ENCODE data around the gene GDF2.

Gene GDF2

DNA sequence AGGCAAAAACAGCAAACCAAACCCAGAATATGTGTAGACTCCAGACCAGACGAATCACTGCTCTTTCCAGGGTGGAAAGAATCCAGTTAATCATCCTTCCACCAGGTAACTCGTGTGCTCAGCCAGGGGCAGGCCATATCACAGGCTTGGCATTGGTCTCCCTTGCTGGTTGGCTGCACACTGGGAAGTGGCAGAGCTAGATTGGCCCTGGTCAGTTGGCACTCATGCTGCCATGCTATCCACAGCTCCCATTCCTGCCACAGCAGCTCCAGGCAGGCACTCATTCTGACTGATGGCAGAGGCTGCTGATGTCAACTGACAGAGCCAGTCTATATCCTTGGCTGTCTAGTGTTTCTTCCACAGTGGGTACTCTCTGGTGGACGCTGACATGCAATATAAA is 31.9 kb upstream of the GDF2 start:
- H3K27ac ChIP-seq = no peak overlapping the region
- no peak for DNase-seq (ENCODE audit: low read depth, low spot score)

DNA sequence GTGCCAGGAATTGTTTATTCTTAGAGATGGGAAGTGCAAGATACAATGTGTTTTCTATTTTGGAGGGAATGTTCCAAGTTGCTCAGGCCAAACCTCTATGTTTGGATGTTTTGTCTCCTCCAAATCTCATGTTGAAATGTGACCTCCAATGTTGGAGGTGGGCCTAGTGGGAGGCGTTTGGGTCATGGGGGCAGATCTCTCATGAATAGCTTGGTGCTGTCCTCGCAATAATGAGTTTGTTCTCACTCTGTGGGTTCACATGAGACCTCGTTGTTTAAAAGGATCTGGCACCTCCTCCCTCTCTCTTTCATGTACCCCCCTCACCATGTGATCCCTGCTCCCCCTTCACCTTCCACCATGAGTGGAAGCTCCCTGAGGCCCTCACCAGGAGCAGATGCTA is 30.6 kb upstream of the GDF2 start:
- no peak overlapping the region for H3K27ac ChIP-seq
- DNase-seq (ENCODE audit: low read depth, low spot score) = no peak

DNA sequence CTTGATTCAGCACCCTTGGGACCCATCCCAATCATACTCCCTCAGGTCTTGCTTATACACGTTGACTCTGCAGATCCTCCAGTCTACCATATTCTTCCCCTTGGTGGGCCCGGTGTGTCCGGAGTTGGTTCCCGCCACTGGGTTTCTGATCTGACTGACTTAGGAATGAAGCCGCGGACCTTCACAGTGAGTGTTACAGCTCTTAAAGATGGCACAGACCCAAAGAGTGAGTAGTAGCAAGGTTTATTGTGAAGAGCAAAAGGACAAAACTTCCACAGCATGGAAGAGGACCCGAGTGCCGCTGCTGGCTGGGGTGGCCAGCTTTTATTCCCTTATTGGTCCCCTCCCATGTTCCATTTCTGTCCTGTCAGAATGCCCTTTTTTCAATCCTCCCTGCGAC is 28.2 kb upstream of the GDF2 start:
- no peak overlapping the region for H3K27ac ChIP-seq
- DNase-seq (ENCODE audit: low read depth, low spot score) = no peak

DNA sequence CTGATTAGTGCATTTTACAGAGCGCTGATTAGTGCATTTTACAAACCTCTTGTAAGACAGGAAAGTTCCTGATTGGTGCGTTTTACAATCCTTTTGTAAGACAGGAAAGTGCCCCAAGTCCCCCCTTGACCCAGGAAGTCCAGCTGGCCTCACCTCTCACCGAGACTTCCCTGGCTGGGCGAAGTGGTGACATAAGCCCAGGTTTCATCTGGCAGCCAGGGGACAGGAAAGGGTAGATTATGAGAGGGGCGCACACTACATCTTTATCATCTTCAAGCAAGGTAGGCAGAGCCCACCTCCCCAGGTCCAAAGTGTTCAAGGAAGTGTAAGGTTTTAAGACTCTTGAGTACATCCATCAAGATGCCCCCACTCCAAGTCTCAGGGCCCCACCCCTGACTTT is 27.8 kb upstream of the GDF2 start:
- no peak overlapping the region for H3K27ac ChIP-seq
- DNase-seq (ENCODE audit: low read depth, low spot score) = no peak

DNA sequence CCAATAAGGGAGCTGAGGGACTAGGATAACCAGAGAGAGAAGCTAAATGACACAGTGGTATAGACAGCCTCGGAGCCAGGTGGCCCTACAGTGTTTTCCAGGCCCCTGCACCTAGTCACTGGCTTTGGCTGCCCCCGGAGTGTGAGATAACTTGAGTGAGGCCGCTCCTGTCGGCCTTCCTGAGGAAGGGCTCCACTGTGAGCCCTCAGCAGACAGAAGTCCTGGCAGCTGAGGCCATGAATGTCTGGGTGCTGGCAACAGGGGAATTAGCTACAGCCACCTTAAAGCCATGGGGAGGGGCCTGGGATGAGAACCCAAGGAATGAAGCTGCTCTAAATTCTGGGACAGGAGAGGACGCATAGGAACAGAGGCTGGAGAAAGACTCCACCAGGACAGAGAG is 26.8 kb upstream of the GDF2 start:
- no peak for DNase-seq (ENCODE audit: low read depth, low spot score)
- no peak overlapping the region for H3K27ac ChIP-seq

DNA sequence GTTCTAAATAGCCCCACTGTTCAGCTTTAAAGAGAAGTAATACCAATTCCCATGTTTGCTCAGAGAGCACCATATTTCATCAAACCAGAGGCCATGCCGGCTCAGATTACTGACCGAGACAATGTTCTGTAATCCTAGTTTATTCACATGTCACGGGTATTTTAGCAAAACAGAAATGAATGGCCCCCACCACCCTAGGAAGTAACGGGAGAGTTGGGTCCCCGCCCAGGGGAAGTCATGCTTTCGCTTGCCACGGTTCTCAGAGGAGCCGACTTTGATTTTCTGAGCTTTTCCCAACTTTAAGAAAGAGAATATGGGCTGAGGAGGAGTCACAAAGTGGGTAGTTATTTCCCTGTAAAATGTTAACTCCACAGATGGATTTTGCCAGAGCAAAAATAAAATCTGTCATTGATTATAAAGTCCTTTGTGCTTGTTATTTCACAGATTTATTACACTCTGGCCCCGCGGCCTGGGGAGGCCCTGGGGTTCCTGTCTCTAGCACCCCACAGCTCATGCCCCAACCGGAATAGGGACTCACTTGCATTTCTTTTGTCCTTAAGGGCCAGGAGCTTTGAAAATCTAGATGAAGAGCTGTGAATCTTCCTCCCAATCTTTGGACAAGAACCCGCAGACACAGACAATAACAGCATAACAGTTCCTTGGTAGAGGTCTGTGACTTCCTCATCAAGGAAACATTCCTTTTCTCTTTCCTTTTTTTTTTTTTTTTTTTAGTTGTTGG is 25.9 kb upstream of the GDF2 start:
- no peak for DNase-seq (ENCODE audit: low read depth, low spot score)
- H3K27ac ChIP-seq = no peak overlapping the region

DNA sequence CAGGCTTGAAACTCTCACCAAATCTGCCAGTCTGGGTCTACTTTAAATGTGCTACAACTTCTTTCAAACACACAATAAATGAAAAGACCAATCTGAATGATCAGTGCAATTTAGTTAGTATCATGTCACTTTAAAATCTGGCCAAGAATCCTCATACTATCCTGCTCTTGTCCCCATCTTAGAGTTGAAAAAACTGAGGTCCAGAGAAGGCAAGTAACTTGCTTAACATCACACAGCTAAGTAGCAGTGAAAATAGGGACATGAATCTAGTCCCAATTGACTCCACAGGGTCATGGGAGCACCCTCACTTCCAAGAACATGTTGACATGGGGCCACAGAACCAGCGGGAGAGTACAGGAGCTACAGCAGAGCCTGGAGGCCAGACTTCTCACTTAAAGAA is 25.3 kb upstream of the GDF2 start:
- no peak overlapping the region for H3K27ac ChIP-seq
- no peak for DNase-seq (ENCODE audit: low read depth, low spot score)

DNA sequence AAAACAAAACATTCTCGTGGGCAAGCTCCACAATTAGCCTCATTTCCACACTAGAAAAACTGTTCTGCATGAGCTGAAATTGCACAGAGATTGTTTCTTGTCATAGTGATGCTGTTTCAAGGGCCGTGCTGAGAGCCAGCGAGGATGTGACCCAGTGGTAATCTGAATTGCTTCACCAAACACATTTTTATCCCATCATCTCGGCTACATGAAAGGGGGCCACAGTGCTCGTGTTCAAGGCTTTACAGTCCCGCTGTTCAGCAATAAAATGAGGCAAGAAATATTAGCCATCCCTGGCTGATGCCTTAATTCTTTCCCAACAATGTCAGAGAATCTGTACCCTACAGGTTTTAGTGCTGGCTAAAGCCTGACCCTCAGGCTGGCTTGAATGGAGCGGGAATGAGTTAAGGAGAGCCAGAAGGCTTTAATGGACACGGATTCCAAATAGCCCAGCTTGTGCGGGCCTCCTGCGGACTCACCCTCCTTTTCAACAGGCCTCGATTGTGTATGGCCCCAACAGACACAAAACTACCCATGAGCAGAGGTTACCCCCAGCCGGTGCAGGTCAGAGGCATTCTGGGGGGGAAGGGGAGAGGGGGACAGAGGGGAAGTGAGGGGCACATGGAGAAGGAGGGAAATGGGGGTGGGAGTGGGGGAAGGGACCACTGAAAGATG is 24.3 kb upstream of the GDF2 start:
- no peak for DNase-seq (ENCODE audit: low read depth, low spot score)
- H3K27ac ChIP-seq = no peak overlapping the region

DNA sequence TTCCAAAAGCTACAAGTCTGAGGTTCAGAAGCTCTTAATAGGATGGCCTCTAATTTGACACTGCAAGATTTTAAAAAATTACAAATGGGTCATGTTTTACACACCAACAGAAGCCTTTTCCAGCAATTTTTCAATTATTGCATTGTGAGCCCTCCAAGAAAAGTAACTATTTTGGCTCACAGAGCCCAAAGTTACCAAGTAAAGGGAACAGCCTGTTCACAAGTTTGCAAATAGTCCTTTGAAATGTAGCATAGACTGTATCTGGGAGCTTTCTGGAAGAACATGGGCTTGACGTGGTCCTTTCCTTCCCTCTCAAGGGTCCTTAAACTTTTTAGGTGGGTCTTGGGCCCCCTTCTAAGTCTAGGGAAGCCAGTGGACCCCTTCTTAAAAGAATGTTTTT is 23.5 kb upstream of the GDF2 start:
- no peak for DNase-seq (ENCODE audit: low read depth, low spot score)
- H3K27ac ChIP-seq = no peak overlapping the region

DNA sequence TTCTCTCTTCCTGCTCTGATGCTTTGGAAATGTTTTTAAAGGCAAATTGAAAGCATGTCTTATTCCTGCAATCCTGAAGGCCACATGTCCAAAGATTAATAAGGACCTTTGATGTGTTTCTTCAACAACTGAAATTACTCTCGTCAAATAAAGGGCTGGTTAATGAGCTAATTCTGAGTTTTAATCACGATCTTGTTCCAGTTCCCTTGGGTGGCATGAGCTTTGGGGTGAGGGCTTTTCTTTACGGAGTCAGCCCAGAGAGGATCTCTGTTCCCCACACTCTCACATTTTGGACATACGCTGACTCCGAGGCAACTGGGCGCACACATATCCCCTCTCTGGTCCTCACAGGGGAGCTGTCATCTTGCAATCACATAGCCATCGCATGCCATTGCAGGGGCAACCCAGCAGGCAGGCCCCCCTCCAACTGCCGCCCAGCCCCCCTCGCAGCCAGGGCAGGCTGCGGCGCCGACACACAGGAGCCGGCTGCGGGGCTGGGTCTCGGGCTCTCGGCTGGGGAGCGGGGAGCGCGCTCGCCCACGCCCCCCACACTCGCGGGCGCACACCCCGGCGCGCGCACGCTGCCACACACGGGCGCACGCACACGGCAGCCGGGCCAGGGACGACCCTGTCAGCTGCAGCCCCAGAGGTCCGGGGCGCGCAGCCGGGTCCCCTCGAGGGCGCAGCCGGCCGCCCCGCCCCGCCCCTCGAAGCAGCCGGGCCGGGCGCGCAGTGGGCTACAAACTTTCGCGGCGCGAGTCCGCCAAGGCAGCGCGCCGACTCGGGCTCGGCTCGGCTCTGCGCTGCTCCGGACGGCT is 22.4 kb upstream of the GDF2 start, which contains the start of gene GDF10:
Gene GDF10, plus strand, starts transcription at position 587 of the 818 bp plus-strand sequence. CDS start 455 bp downstream, outside the sequence.
- H3K27ac ChIP-seq = no peak within 1 kb of the TSS
- no peak for DNase-seq (ENCODE audit: low read depth, low spot score)

DNA sequence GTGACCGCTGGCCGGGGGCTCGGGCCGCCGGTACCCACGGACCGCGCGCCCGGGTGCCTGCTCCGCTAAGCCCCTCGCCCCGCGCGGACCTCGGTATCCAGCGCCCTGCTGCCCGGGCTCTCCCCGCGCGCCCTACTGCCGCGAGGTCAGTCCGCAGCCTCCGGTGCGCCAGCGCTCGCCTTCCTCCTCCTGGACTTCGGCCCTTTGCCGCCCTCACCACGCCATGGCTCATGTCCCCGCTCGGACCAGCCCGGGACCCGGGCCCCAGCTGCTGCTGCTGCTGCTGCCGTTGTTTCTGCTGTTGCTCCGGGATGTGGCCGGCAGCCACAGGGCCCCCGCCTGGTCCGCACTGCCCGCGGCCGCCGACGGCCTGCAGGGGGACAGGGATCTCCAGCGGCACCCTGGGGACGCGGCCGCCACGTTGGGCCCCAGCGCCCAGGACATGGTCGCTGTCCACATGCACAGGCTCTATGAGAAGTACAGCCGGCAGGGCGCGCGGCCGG is 21.8 kb upstream of the GDF2 start:
- no peak overlapping the region for H3K27ac ChIP-seq
- DNase-seq (ENCODE audit: low read depth, low spot score) = no peak

DNA sequence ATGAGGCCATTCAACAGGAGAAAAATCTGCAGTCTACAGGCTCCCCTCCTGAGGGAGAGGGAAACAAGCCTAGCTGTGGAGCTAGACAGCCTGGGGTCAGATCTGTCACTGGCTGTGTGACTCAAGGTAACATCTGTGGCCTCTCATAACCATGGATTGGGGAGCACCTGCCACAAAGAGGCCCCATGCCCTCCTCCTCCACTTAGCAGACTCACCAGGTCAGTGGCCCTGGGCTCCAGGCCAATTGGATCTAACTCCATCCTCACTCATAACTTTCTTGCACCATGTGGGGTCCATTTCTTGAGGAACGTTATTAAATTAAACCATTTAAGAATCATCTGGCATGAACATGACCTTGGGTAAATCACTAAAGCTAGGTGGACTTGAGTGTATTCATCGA is 20.4 kb upstream of the GDF2 start:
- H3K27ac ChIP-seq = no peak overlapping the region

DNA sequence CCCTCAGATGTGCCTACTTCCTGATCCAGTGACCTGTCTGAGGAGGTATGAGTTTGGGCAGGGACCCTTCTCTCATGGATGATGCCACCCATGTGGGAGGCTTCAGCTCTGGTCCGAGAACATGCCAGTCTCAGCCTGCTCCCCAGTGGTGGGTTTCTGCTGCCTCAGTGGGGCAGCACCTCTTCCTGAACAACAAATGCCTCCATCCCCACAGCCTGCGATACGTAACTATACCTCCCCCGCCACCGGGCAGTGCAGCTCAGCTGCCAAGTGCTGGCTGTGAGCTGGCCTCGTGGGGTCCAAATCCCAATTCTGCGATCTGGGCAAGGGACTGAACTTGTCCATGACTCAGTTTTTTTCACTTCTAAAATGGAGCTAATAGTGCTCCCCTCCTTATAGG is 19.1 kb upstream of the GDF2 start:
- no peak overlapping the region for H3K27ac ChIP-seq
- no peak for DNase-seq (ENCODE audit: low read depth, low spot score)

More for the DNA sequence above, 20.4 kb upstream of the GDF2 start:
- no peak for DNase-seq (ENCODE audit: low read depth, low spot score)

DNA sequence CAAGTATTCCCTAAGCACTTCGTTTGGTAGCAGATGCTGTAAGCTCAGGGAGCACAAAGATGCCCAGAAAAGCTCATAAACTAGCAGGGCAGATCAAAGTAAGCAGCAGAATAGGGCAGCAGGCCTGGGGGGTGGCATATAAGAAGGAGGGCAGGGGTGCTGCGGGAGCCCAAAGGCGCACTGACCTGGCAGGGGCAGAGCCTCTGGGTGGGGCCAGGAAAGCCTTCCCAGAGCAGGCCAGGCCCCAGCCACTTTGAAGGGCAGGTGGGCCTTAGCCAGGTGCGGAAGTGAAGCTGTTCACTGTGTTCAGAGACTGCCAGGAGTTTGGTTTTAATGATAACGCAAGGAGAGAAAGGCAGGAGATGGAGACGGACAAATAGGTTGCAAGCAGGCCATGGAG is 18.4 kb upstream of the GDF2 start:
- no peak for DNase-seq (ENCODE audit: low read depth, low spot score)
- no peak overlapping the region for H3K27ac ChIP-seq

DNA sequence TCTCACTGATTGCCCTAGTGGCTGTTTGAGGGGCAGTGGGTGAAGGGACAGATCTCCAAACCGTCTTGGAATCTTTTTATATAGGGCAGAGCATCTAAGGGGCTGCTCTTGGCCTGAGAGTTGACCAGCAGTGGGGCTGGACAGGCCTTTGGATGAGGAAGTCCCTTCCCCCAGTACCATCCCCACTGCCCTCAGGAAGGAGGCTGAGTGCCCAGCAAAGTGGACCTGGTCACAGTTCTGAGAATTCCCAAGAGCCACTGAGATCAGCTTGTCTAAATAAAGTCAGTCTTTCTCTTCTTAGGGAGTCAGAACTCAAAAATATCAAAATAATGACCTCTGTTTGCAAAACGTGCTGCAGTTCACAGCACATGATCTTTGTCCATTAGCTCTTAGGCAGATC is 16.7 kb upstream of the GDF2 start:
- no peak overlapping the region for H3K27ac ChIP-seq
- no peak for DNase-seq (ENCODE audit: low read depth, low spot score)

DNA sequence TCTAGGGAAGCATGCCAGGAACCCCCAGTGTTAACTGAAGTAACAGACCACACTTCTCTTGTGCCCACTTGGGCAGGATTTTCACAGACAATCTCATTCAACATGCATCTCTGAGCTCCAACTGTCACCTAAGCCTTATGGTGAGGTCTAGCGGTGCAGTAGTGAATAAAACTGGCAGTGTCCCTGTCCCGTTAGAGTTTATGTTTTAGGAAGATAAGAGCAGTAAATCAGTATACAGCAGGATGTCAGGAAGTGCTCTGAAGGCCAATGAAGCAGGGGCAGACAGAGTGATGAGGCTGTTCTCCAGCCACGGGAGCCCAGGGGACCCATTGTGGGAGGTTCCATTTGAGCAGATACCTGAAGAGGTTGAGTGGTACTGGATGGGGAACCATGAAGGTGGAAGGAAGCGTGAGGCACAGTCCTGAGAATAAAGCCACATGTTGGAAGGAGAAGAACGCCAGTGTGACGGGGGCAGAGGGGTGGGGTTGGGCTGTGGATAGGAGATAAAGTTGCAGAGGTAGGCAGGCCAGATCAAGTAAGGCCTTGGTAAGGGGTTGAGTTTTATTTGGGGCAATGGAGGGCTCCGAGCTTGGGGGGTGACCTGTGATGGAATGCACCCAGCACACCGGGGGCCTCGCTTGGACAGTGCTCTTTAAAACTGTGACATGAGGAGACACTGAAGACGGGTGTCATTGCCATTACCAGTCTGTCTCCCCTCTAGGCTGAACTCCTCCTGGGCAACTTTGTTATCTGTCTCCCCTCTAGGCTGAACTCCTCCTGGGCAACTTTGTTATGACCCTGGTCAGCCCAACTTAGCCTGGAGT is 15.7 kb upstream of the GDF2 start:
- H3K27ac ChIP-seq = no peak overlapping the region
- DNase-seq (ENCODE audit: low read depth, low spot score) = no peak

DNA sequence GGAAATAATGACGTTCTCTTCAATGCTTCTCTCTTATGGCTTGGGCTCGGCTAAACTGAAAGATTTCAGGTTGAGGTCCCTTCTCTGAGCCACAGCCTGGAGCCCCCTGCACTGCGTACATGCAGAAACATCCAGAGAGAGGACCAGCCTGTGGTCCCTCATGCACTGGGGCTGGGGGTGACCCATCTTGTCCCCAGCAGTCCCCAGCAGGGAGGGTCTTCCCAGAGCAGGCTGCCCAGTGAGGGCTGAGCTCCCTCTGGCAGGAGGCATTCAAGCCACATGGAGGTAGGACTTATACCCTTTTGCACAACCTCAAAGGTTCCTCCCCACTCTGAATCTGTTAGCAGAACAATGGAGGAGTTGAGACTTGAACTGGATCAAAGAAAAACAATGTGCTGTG is 14.9 kb upstream of the GDF2 start:
- H3K27ac ChIP-seq = no peak overlapping the region
- no peak for DNase-seq (ENCODE audit: low read depth, low spot score)

DNA sequence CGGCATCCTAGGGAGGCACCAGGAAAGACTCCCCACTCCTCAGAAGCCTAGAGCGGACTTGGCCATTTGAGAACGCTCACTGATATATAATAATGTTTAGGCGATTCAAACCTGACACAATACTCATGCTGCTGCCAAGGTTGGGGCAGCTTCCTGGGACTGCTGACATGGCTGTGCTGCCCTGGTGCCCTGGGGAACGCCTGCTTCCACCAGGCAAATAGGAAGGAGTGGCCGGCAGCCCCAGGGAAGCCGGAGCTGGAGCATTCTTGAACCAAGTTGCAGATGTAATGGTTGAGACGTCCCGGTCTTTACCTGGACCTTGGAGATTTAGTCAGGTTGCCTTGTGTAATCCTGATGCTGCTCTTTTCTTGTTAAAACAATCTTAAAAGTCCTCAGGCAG is 13.5 kb upstream of the GDF2 start:
- H3K27ac ChIP-seq = no peak overlapping the region
- no peak for DNase-seq (ENCODE audit: low read depth, low spot score)

DNA sequence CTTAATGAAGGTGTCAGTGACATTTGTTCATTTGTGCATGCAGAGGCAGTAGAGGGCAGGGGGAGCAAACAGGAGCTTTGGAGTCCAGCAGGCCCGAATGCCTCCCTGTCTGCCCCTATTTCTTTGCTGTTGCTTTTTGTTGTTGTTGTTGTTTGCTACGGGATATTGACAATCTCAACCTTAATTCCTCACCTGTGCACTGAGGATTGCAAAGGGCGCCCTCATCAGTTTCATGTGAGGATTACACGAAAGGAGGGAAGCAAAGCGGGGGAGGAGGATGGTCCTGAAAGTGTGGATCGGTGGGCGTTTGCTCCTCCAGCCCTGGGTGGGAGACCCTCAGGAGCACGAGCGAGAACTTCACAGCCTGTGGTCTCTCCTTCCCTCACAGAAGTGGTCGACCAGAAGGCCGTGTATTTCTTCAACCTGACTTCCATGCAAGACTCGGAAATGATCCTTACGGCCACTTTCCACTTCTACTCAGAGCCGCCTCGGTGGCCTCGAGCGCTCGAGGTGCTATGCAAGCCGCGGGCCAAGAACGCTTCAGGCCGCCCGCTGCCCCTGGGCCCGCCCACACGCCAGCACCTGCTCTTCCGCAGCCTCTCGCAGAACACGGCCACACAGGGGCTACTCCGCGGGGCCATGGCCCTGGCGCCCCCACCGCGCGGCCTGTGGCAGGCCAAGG is 12.7 kb upstream of the GDF2 start:
- no peak overlapping the region for H3K27ac ChIP-seq
- no peak for DNase-seq (ENCODE audit: low read depth, low spot score)

DNA sequence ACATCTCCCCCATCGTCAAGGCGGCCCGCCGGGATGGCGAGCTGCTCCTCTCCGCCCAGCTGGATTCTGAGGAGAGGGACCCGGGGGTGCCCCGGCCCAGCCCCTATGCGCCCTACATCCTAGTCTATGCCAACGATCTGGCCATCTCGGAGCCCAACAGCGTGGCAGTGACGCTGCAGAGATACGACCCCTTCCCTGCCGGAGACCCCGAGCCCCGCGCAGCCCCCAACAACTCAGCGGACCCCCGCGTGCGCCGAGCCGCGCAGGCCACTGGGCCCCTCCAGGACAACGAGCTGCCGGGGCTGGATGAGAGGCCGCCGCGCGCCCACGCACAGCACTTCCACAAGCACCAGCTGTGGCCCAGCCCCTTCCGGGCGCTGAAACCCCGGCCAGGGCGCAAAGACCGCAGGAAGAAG is 12.2 kb upstream of the GDF2 start:
- DNase-seq (ENCODE audit: low read depth, low spot score) = no peak
- no peak overlapping the region for H3K27ac ChIP-seq
